Spleen (tissue), 11 donors: ENCODE data around the gene POU2F3. TPM values are rescaled to one million over a fixed set of nuclear protein-coding genes. Genes with fewer than 3 reads are reported as not detected.

Experiments used
- DNase-seq: peaks from one replicate; pipeline ENCODE4 v3.0.0-alpha.2; 2020
- H3K27ac ChIP-seq, 8 donors: fragments of 200-600 bp; sonication (generic) in 7 of 8; 1 replicate in 4 of 8; 2 replicates in 4 of 8; pipeline versions ENCODE4 v1.5.0 to v1.8.0; 2016 to 2021; ENCODE audit warnings: inconsistent platforms in 4 of 8, mild to moderate bottlenecking in 4 of 8, moderate library complexity in 1 of 8
- H3K27me3 ChIP-seq, 7 donors: fragments of 200-600 bp; sonication (generic) in 6 of 7; replicated peaks in 1 of 7; 1 replicate in 4 of 7; 2 replicates in 3 of 7; pipeline versions ENCODE4 v1.5.0 to v1.8.0; 2016 to 2021; ENCODE audit warnings: inconsistent platforms in 3 of 7, mild to moderate bottlenecking in 1 of 7
- H3K36me3 ChIP-seq, 6 donors: fragments of 200-600 bp; sonication (generic) in 5 of 6; 1 replicate in 4 of 6; 2 replicates in 2 of 6; pipeline versions ENCODE4 v1.5.0 to v1.8.0; 2016 to 2021; ENCODE audit warnings: inconsistent platforms in 2 of 6
- H3K4me1 ChIP-seq, 6 donors: fragments of 200-600 bp; sonication (generic) in 5 of 6; 1 replicate in 3 of 6; 2 replicates in 3 of 6; pipeline versions ENCODE4 v1.5.0 to v1.8.0; 2016 to 2021; ENCODE audit warnings: inconsistent platforms in 3 of 6
- H3K4me3 ChIP-seq, 8 donors: fragments of 200-600 bp; sonication (generic) in 7 of 8; 1 replicate in 4 of 8; 2 replicates in 4 of 8; pipeline versions ENCODE4 v1.5.0 to v1.8.0; 2016 to 2021; ENCODE audit warnings: inconsistent platforms in 4 of 8, mild to moderate bottlenecking in 4 of 8, moderate library complexity in 2 of 8
- H3K9me3 ChIP-seq, 8 donors: fragments of 200-600 bp; sonication (generic) in 7 of 8; 1 replicate in 4 of 8; 2 replicates in 4 of 8; pipeline versions ENCODE4 v1.5.0 to v1.8.0; 2016 to 2021; ENCODE audit warnings: inconsistent platforms in 4 of 8
- POLR2A ChIP-seq, 3 donors: fragments of 450-650 bp; IDR thresholded peaks; one replicate each; pipeline ENCODE4 v1.5.1; 2017; ENCODE audit warnings: antibody characterized with exemption in 3 of 3, mild to moderate bottlenecking in 1 of 3
- POLR2AphosphoS5 ChIP-seq, 3 donors: sonication (generic); formaldehyde crosslinking; IDR thresholded peaks; one replicate each; pipeline ENCODE4 v1.5.1; 2017; ENCODE audit warnings: antibody characterized with exemption in 3 of 3
- WGBS, 5 donors: extraction: QIAGEN DNeasy Blood & Tissue Kit in 3 of 5; methylation state at CpG; one replicate each; pipeline versions ENCODE4 v1.1.5 to v1.1.7; 2013 to 2018; 5-methylcytosine and 5-hydroxymethylcytosine counted together
- intact Hi-C: fragments of 100-400 bp; cut with DNase I; formaldehyde crosslinking; loops from one replicate; pipeline ENCODE4 v1.15.0; 2023; ENCODE audit warnings: low total_unique reads
- polyA plus RNA-seq, 3 donors: library from polyadenylated mRNA; stranded (reverse); fragments of 200-250 nt; gene quantifications; one replicate each; pipeline ENCODE4 v1.2.1, GENCODE V29; 2013
- total RNA-seq, 7 donors: library from RNA; depleted of rRNA in 3 of 7; stranded (reverse); fragments of >200 nt in 3 of 7; fragmentation: NEBNext Ultra II Directional in 4 of 7; extraction: Animal tissue kit (Norgen Biotek cat#: 25700) in 4 of 7; gene quantifications; one replicate each; pipeline versions ENCODE4 v1.1.0 to v1.2.1, GENCODE V29; 2016 to 2021
- TF ChIP-seq, protein P1 (sequence below), 11 experiments: fragments of 200-600 bp in 7 of 11; fragments of 450-650 bp in 4 of 11; sonication (generic) in 4 of 11; IDR thresholded peaks in 8 of 11; conservative IDR thresholded peaks in 3 of 11; 1 replicate in 7 of 11; 2 replicates in 4 of 11; pipeline versions ENCODE4 v1.4.0 to v1.8.0; 2016 to 2021; ENCODE audit warnings: antibody characterized with exemption in 11 of 11, inconsistent platforms in 4 of 11, mild to moderate bottlenecking in 1 of 11
- donor health status: healthy with polysubstance abuse.
- donor health status: DM: no; HTN: no; CAD: no; lungs with moderate emphysema.
- donor health status: DM: no; HTN: no; CAD: no.
- donor health status: Bipolar disorder and iron deficiency.
- donor health status: healthy.
- donor health status: DM: no; HTN: no; CAD: no.
- donor health status: DM: yes; HTN: yes; CAD: no.

POU2F3 gene
- total and polyA plus RNA-seq, 10 donors = 0.04 to 0.27 (median 0.19) TPM; not detected in 4

DNA sequence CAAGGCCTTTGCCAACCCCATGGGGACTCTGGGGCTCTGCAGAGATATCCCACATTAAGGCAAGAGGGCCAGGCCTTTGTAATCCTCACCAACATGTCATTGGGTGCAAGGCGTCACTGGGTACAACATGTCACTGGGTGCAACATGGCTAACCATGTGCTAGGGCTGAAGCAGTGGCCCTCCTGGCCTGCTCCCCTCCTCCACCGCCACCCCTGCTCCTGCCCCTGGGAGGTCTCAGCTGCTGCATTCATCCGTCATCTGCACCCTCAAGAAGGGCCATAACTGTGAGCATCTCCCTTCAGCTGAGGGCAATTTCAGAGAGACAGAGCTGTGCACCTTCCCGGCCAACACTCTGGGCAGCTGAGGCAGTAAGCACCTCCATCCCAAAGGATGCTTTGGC, 45.8 kb upstream of the POU2F3 start:
- DNase-seq = peak; percentile 32
- Histone ChIP-seq H3K4me3 (no peak overlapping the region), H3K36me3 (no peaks in the 10 kb centered on the region), H3K9me3 (no peaks in the 10 kb centered on the region), H3K27ac (no peak overlapping the region), H3K4me1 (peaks cover 0 to 5% (median 0%) of the 10 kb centered on the region in 6 donors), H3K27me3 (peaks cover 0 to 13% (median 0%) of the 10 kb centered on the region in 7 donors)
- no peak for TF ChIP-seq POLR2A (IDR thresholded peaks at IDR 0.05)
- TF ChIP-seq, protein P1, sequence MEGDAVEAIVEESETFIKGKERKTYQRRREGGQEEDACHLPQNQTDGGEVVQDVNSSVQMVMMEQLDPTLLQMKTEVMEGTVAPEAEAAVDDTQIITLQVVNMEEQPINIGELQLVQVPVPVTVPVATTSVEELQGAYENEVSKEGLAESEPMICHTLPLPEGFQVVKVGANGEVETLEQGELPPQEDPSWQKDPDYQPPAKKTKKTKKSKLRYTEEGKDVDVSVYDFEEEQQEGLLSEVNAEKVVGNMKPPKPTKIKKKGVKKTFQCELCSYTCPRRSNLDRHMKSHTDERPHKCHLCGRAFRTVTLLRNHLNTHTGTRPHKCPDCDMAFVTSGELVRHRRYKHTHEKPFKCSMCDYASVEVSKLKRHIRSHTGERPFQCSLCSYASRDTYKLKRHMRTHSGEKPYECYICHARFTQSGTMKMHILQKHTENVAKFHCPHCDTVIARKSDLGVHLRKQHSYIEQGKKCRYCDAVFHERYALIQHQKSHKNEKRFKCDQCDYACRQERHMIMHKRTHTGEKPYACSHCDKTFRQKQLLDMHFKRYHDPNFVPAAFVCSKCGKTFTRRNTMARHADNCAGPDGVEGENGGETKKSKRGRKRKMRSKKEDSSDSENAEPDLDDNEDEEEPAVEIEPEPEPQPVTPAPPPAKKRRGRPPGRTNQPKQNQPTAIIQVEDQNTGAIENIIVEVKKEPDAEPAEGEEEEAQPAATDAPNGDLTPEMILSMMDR (IDR thresholded peaks at IDR 0.05 in 8 of 11, conservative IDR thresholded peaks at IDR 0.05 in 3 of 11) = no peak
- no peak for TF ChIP-seq POLR2AphosphoS5 (IDR thresholded peaks at IDR 0.05)
- intact Hi-C loops = no loop called here
- WGBS, 5 donors = 84 to 98% (median 89%) methylated on average over 3 to 4 of the region's 4 CpGs

DNA sequence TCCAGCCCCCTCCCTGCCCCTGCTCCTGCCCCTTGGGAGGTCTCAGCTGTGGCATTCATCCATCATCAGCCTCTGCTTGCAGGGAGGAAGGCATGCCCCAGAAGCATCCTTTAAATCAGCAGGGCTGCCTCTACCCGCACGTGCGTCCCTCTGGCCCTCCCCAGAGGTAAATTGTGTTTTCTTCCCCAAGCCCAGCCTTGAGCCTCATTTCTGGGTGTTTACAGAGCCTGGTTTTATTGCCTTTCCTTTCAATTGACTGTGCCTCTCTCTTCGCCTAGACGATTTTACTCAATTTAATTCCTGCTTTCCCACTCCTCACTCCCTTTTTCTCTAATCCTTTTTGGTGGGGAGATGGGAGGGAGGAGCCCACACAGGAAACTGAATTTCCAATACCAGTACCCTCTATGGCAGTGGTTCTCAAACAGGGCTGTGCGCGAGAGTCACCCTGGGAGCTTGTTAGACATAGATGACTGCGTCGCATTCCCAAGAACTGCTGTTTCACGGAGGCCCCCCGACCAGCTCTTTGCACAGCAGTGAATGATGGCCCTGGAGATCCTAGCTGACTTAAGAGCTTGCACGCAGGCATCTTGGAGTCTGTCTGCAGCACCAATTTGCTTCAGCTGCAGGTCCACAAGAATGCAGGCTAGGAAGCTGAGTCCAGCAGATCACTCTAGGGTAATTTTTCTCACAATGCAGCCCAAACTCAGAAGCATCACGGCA, 44.2 kb upstream of the POU2F3 start:
- Histone ChIP-seq H3K27ac (no peak overlapping the region), H3K36me3 (no peaks in the 10 kb centered on the region), H3K27me3 (peaks cover 0 to 21% (median 0%) of the 10 kb centered on the region in 7 donors), H3K4me1 (peaks cover 0 to 5% (median 0%) of the 10 kb centered on the region in 6 donors), H3K9me3 (no peaks in the 10 kb centered on the region), H3K4me3 (no peak overlapping the region)
- DNase-seq = peak; percentile 53
- WGBS, 5 donors = 79 to 94% (median 92%) methylated on average over 12 to 13 of the region's 13 CpGs
- TF ChIP-seq, protein P1 (IDR thresholded peaks at IDR 0.05 in 8 of 11, conservative IDR thresholded peaks at IDR 0.05 in 3 of 11) = no peak
- TF ChIP-seq POLR2AphosphoS5 (IDR thresholded peaks at IDR 0.05) (no peak), POLR2A (IDR thresholded peaks at IDR 0.05) (no peak)
- intact Hi-C loops = no loop called here

DNA sequence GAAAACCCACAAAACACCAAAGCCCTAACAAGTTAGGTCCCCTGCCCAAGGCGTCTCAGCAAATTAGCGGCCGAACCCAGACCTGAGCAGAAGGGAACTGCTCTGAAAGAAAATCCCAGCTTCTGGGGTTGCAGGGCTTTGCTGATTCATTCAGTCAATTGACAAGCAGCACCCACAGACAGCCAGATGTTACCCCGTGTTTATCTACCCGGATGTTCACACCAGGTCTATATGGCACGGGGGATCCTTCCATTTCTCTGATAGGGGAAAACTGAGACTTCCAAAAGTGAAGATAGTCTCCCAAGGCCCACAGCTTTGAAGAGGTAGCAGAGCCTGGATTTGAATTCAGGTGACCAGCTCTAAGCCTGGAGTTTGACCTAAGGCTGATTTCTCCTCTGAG, 43.1 kb upstream of the POU2F3 start:
- WGBS, 5 donors = 50 to 85% (median 72%) methylated on average over 5 to 6 of the region's 6 CpGs
- no peaks in the 10 kb centered on the region for H3K9me3 ChIP-seq
- intact Hi-C loops = no loop called here
- no peak for DNase-seq
- no peak overlapping the region for H3K4me3 ChIP-seq
- no peaks in the 10 kb centered on the region for H3K36me3 ChIP-seq
- H3K27me3 ChIP-seq = peaks cover 0 to 15% (median 0%) of the 10 kb centered on the region in 7 donors
- no peak for TF ChIP-seq POLR2AphosphoS5 (IDR thresholded peaks at IDR 0.05)
- TF ChIP-seq, protein P1 (IDR thresholded peaks at IDR 0.05 in 8 of 11, conservative IDR thresholded peaks at IDR 0.05 in 3 of 11) = no peak
- no peak overlapping the region for H3K27ac ChIP-seq
- peaks cover 0 to 5% (median 0%) of the 10 kb centered on the region in 6 donors for H3K4me1 ChIP-seq

DNA sequence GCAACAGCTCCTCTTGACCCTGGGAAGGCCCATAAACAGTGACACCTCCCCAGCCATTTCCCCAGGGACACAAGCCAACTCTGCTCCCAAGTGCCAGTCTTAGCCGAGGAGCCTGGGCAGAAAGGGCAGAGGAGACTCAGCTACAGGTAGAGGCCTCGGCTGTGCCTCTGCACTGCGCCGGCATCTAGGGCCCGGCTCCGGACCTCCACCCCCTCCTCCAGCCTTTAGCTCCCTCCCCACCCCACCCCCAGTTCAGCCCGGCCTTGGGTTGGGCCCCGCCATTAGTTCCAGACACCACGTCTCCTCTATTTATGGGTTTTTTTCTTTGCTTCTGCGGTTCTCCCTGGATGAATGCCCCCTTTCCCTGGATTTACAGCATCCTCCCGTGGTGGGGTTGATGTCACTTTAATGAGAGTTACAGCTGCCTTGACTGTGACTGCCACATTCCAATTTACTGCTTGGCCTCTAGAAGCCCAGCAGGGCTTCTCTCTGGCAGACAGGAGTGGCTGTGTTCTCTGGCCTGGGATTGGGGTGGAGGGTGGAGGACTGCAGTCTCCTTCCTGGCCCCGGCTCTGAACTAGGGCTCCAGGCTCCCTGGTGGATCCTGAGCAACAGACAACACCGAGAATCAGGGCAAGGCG, 42.6 kb upstream of the POU2F3 start:
- no peak overlapping the region for H3K4me3 ChIP-seq
- WGBS, 5 donors = 73 to 93% (median 83%) methylated on average over 12 to 14 of the region's 14 CpGs

More for the DNA sequence above, 42.6 kb upstream of the POU2F3 start:
- DNase-seq = peak; percentile 41
- no peak for TF ChIP-seq POLR2AphosphoS5 (IDR thresholded peaks at IDR 0.05)
- no peak for TF ChIP-seq POLR2A (IDR thresholded peaks at IDR 0.05)
- TF ChIP-seq, protein P1 (IDR thresholded peaks at IDR 0.05 in 8 of 11, conservative IDR thresholded peaks at IDR 0.05 in 3 of 11) = no peak
- Histone ChIP-seq H3K27ac (no peak overlapping the region), H3K9me3 (no peaks in the 10 kb centered on the region), H3K27me3 (peaks cover 0 to 15% (median 0%) of the 10 kb centered on the region in 7 donors), H3K36me3 (no peaks in the 10 kb centered on the region), H3K4me1 (peaks cover 0 to 5% (median 0%) of the 10 kb centered on the region in 6 donors)
- intact Hi-C loops = no loop called here
